Kidney epithelial cell (primary cell): ENCODE measurements around the gene SYNDIG1. TPM values are rescaled to one million over a fixed set of nuclear protein-coding genes. Genes with fewer than 3 reads are reported as not detected.

Source experiments
- DNase-seq: peaks from one replicate; pipeline ENCODE4 v3.0.0-alpha.2; 2010; ENCODE audit warnings: low read depth
- H3K27me3 ChIP-seq: 2 replicates; pipeline ENCODE4 v1.6.0; 2011; ENCODE audit warnings: low read length; ENCODE audit not compliant: control insufficient read depth, insufficient read depth
- H3K36me3 ChIP-seq: 2 replicates; pipeline ENCODE4 v1.5.1; 2011; ENCODE audit warnings: low read length; ENCODE audit not compliant: control insufficient read depth, insufficient read depth
- H3K4me3 ChIP-seq: 2 replicates; pipeline ENCODE4 v1.5.1; 2011; ENCODE audit warnings: low read depth, mild to moderate bottlenecking, control low read depth, low read length
- CTCF ChIP-seq: IDR thresholded peaks from 2 replicates; pipeline ENCODE4 v1.5.1; 2011; ENCODE audit warnings: mild to moderate bottlenecking, moderate library complexity, low read length, control low read depth, inconsistent platforms; ENCODE audit not compliant: insufficient read depth, poor library complexity, severe bottlenecking
- total RNA-seq: library from RNA; depleted of rRNA; stranded (reverse); fragments of >200 nt; gene quantifications from 2 replicates; pipeline ENCODE4 v1.2.3, GENCODE V29; 2015

SYNDIG1 gene
- total RNA-seq, 1 donor from 2014 or later = 0.67 TPM

- Histone ChIP-seq H3K27me3 (peaks cover 2% of the 10 kb centered on the region), H3K36me3 (no peaks in the 10 kb centered on the region), H3K4me3 (no peak overlapping the region)
- DNase-seq = no peak
- no peak for TF ChIP-seq CTCF
Measured at GRCh38 chr20:24681634-24682495, 212.4 kb downstream of the SYNDIG1 start.

- H3K27me3 ChIP-seq = peaks cover 2% of the 10 kb centered on the region
- DNase-seq = no peak
- H3K36me3 ChIP-seq = no peaks in the 10 kb centered on the region
- no peak overlapping the region for H3K4me3 ChIP-seq
- no peak for TF ChIP-seq CTCF
Measured at GRCh38 chr20:24682496-24682985, 213.1 kb downstream of the SYNDIG1 start.

- H3K4me3 ChIP-seq = no peak overlapping the region
- no peak for DNase-seq
- TF ChIP-seq CTCF = no peak
- H3K36me3 ChIP-seq = no peaks in the 10 kb centered on the region
- H3K27me3 ChIP-seq = peaks cover 2% of the 10 kb centered on the region
Measured at GRCh38 chr20:24683676-24684075, 214.2 kb downstream of the SYNDIG1 start.

GRCh38 chr20:24684421-24684871, 215.0 kb downstream of the SYNDIG1 start:
- H3K27me3 ChIP-seq = peaks cover 2% of the 10 kb centered on the region
- DNase-seq = no peak
- H3K36me3 ChIP-seq = no peaks in the 10 kb centered on the region
- no peak for TF ChIP-seq CTCF
- no peak overlapping the region for H3K4me3 ChIP-seq

- no peak overlapping the region for H3K4me3 ChIP-seq
- no peak for TF ChIP-seq CTCF
- peaks cover 2% of the 10 kb centered on the region for H3K27me3 ChIP-seq
- H3K36me3 ChIP-seq = no peaks in the 10 kb centered on the region
- DNase-seq = no peak
Measured at GRCh38 chr20:24684956-24685691, 215.7 kb downstream of the SYNDIG1 start.
